Stimulated activated naive CD8-positive, alpha-beta T cell treated with anti-CD3 and anti-CD28 coated beads, Interleukin-15, amount 100 ng/mL, for 72 hours (primary cell): ENCODE measurements around the gene THOC5.
"Not testable (repeated sequence)": the region's sequence is repeated elsewhere in the genome, so short reads cannot be mapped to it uniquely, and the experiment has no call there.

Experiments used
- ATAC-seq: fragments of 150-1000 bp; cut with Tn5 transposase; 2 replicates; pipeline ENCODE4 v1.10.0; 2021; ENCODE audit warnings: mild to moderate bottlenecking, moderate library complexity
- DNase-seq, 2 donors: peaks; one replicate each; pipeline ENCODE4 v3.0.0; 2021 to 2022
- H3K27ac Mint-ChIP-seq, 2 donors: one replicate each; pipeline ENCODE4 v1.8.0; 2022; ENCODE audit warnings: mild to moderate bottlenecking in 2 of 2, mixed read lengths in 2 of 2, moderate library complexity in 2 of 2
- H3K27me3 Mint-ChIP-seq: one replicate; pipeline ENCODE4 v1.8.0; 2022; ENCODE audit warnings: mixed read lengths
- H3K4me1 Mint-ChIP-seq: one replicate; pipeline ENCODE4 v1.8.0; 2022; ENCODE audit warnings: mild to moderate bottlenecking, mixed read lengths
- H3K4me3 Mint-ChIP-seq, 2 donors: one replicate each; pipeline ENCODE4 v1.8.0; 2022; ENCODE audit warnings: mild to moderate bottlenecking in 2 of 2, mixed read lengths in 2 of 2, moderate library complexity in 1 of 2
- H3K9me3 Mint-ChIP-seq, 2 donors: one replicate each; pipeline ENCODE4 v1.8.0; 2022; ENCODE audit warnings: mixed read lengths in 2 of 2

THOC5 gene

GRCh38 chr22:29553351-29554224, at the start of gene THOC5:
Gene THOC5, minus strand, starts transcription at chr22:29553757. Its CDS starts 4,610 bp downstream, at chr22:29549147.
- H3K4me1 Mint-ChIP-seq = peaks cover 12% of the 10 kb centered on the region
- DNase-seq (peak; percentile 84 to 87), ATAC-seq (peak; percentile 99)
- H3K9me3 Mint-ChIP-seq = no peaks in the 10 kb centered on the region
- H3K27me3 Mint-ChIP-seq = no peaks in the 10 kb centered on the region
- peak within 1 kb of the TSS; percentile 97 to 98 for H3K27ac Mint-ChIP-seq
- H3K4me3 Mint-ChIP-seq = peak within 1 kb of the TSS; percentile 88 to 89

DNA sequence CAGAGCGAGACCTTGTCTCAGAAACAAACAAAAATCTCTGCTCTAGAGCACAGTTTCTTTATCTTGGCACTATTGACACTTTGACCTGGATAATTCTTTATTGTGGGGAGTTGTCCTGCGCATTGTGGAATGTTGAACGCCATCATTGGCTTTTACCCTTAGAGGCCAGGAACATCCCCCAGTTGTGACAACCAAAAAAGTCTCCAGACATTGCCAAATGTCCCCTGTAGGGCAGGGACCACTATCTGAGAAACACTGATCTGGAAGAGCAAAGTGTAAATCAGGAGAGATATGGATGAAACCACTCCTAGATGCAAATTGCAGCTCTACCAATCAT, 45.1 kb upstream of the THOC5 start:
- no peak for ATAC-seq
- Mint-ChIP-seq H3K9me3 (peaks cover 0 to 5% of the 10 kb centered on the region in 2 donors), H3K27ac (no peak overlapping the region), H3K27me3 (no peaks in the 10 kb centered on the region), H3K4me1 (peaks cover 13% of the 10 kb centered on the region), H3K4me3 (no peak overlapping the region)
- DNase-seq = no peak

DNA sequence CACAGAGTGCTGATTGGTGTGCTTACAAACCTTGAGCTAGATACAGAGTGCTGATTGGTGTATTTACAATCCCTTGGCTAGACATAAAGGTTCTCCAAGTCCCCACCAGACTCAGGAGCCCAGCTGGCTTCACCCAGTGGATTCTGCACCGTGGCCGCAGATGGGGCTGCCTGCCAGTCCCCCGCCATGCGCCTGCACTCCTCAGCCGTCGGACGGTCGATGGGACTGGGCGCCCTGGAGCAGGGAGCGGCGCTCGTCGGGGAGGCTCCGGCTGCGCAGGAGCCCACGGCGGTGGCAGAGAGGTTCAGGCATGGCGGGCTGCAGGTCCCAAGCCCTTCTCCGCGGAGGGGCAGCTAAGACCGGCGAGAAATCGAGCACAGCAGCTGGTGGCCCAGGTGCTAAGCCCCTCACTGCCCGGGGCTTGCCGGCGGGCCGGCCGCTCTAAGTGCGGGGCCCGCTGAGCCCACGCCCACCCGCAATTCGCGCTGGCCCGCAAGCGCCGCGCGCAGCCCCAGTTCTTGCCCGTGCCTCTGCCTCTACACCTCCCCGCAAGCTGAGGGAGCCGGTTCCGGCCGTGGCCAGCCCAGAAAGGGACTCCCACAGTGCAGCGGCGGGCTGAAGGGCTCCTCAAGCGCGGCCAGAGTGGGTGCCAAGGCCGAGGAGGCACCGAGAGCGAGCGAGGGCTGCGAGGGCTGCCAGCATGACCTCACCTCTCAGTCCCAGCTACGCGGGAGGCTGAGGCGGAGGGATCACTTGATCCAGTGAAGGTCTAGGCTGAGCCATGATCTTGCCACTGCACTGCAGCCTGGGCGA, 44.5 kb upstream of the THOC5 start:
- not testable (repeated sequence) for ATAC-seq, H3K4me3 Mint-ChIP-seq, H3K27me3 Mint-ChIP-seq, DNase-seq, H3K9me3 Mint-ChIP-seq, H3K27ac Mint-ChIP-seq
- H3K4me1 Mint-ChIP-seq = peaks cover 11% of the 10 kb centered on the region

DNA sequence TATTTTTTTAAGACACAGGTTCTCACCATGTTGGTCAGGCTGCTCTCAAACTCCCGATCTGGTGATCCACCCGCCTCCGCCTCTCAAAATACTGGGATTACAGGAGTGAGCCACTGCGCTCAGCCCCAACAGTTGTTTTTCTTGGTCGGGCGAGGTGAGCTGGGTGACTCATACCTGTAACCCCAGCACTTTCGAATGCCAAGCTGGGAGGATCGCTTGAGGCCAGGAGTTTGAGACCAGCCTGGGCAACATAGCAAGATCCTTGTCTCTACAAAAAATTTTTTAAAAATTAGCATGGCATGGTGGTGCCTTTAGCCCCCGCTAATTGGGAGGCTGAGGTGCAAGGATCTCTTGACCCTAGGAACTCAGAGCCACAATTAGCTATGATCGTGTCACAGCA, 42.9 kb upstream of the THOC5 start:
- H3K27ac Mint-ChIP-seq = no peak overlapping the region
- no peak overlapping the region for H3K4me3 Mint-ChIP-seq
- ATAC-seq (no peak), DNase-seq (no peak)
- peaks cover 8% of the 10 kb centered on the region for H3K4me1 Mint-ChIP-seq
- peaks cover 0 to 5% of the 10 kb centered on the region in 2 donors for H3K9me3 Mint-ChIP-seq
- no peaks in the 10 kb centered on the region for H3K27me3 Mint-ChIP-seq

- H3K27ac Mint-ChIP-seq, H3K4me3 Mint-ChIP-seq, DNase-seq, H3K9me3 Mint-ChIP-seq, H3K27me3 Mint-ChIP-seq, ATAC-seq: not testable (repeated sequence)
- peaks cover 15% of the 10 kb centered on the region for H3K4me1 Mint-ChIP-seq
These were observed 40.9 kb upstream of the THOC5 start for GRCh38 chr22:29594447-29594846.

DNA sequence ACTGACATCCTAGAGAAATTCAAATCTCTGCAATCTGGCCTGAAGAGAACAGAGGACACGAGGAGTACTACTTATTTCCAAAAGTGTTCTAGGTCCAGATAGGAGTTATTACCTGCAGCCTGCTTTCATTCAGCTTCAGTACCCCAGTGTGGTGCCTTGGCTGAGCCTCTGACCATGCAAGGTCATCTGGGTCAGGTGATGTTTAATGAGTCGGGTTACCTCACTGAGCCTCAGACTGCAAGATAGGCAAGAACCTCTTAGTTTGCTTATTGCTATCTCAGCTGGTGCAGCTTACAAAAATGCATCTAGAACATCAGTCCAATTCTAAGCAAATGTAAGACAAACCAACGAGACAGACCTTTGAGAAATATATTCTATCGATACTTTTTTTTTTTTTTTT, 40.4 kb upstream of the THOC5 start:
- peaks cover 0 to 5% of the 10 kb centered on the region in 2 donors for H3K9me3 Mint-ChIP-seq
- H3K27ac Mint-ChIP-seq = no peak overlapping the region
- peaks cover 15% of the 10 kb centered on the region for H3K4me1 Mint-ChIP-seq
- H3K4me3 Mint-ChIP-seq = no peak overlapping the region
- no peak for ATAC-seq
- H3K27me3 Mint-ChIP-seq = no peaks in the 10 kb centered on the region
- no peak for DNase-seq

- no peaks in the 10 kb centered on the region for H3K27me3 Mint-ChIP-seq
- DNase-seq (no peak), ATAC-seq (no peak)
- peaks cover 7% of the 10 kb centered on the region for H3K4me1 Mint-ChIP-seq
- no peak overlapping the region for H3K4me3 Mint-ChIP-seq
- no peak overlapping the region for H3K27ac Mint-ChIP-seq
- no peaks in the 10 kb centered on the region for H3K9me3 Mint-ChIP-seq
These were observed 34.6 kb upstream of the THOC5 start for GRCh38 chr22:29587938-29588699.

GRCh38 chr22:29586193-29586705, 32.7 kb upstream of the THOC5 start:
- H3K4me3 Mint-ChIP-seq, DNase-seq, H3K27ac Mint-ChIP-seq, H3K27me3 Mint-ChIP-seq, ATAC-seq, H3K9me3 Mint-ChIP-seq: not testable (repeated sequence)
- peaks cover 23% of the 10 kb centered on the region for H3K4me1 Mint-ChIP-seq

DNA sequence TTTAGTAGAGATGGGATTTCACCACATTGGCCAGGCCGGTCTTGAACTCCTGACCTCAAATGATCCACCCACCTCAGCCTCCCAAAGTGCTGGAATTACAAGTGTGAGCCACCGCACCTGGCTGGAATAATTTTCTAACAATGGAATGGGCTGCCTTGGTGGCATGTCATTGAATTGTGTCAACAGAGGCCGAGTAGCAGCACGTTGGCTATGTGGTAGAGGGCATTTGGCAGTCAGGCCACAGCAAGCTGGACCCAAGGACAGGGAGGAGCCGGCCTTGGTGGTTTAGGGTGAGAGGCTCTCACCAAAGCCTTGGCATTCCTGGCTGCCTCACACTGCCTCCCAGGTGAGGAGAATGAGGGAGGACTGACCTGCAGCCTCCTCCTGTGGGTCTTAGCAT, 31.4 kb upstream of the THOC5 start:
- Mint-ChIP-seq H3K4me1 (peaks cover 29% of the 10 kb centered on the region), H3K4me3 (no peak overlapping the region), H3K27ac (peak overlapping the region in 1 of 2 donors; percentile 54), H3K27me3 (no peaks in the 10 kb centered on the region), H3K9me3 (no peaks in the 10 kb centered on the region)
- no peak for DNase-seq
- ATAC-seq = no peak

GRCh38 chr22:29581799-29582198, 28.2 kb upstream of the THOC5 start:
- no peak for ATAC-seq
- H3K27ac Mint-ChIP-seq = peak overlapping the region in 1 of 2 donors; percentile 13
- H3K9me3 Mint-ChIP-seq = no peaks in the 10 kb centered on the region
- DNase-seq = no peak
- peak overlapping the region; percentile 91 to 94 for H3K4me3 Mint-ChIP-seq
- H3K27me3 Mint-ChIP-seq = no peaks in the 10 kb centered on the region
- H3K4me1 Mint-ChIP-seq = peaks cover 34% of the 10 kb centered on the region

DNA sequence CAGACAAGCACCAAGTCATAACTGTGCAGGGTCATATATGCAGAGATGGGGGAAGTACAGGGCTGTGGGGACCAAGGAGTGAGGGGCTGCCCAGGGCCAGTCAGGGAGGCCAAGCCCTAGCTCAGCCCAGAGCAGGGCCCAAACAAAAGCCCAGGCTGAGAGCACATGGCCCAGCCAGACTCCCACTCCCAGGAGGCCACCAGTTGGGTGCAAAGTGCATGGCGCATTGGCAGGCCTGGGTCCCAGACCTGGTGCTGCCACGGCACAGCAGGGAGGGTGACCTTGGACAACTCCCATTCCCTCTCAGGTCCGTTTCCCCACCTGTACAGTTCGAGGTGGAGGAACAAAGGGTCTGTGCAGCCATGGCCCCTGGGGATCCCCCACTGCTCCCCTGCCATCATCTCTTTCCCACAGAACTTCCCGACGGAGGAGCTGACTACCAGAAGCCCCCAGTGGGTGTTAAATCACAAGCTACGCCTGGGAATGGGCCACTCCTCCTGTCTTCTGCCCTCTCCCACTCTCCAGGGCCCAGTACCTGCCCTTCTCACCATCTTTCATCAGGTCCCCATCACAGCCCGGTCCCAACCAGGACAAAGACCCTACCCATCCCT, 26.7 kb upstream of the THOC5 start:
- peak; percentile 61 for ATAC-seq
- peak overlapping the region; percentile 91 to 94 for H3K4me3 Mint-ChIP-seq
- H3K4me1 Mint-ChIP-seq = peaks cover 34% of the 10 kb centered on the region
- no peak for DNase-seq
- H3K9me3 Mint-ChIP-seq = no peaks in the 10 kb centered on the region
- no peaks in the 10 kb centered on the region for H3K27me3 Mint-ChIP-seq
- peak overlapping the region; percentile 94 for H3K27ac Mint-ChIP-seq

- H3K9me3 Mint-ChIP-seq = no peaks in the 10 kb centered on the region
- H3K27me3 Mint-ChIP-seq = no peaks in the 10 kb centered on the region
- no peak overlapping the region for H3K4me3 Mint-ChIP-seq
- ATAC-seq (no peak), DNase-seq (no peak)
- H3K4me1 Mint-ChIP-seq = peaks cover 34% of the 10 kb centered on the region
- H3K27ac Mint-ChIP-seq = no peak overlapping the region
These were observed 25.1 kb upstream of the THOC5 start for GRCh38 chr22:29578462-29579200.

DNA sequence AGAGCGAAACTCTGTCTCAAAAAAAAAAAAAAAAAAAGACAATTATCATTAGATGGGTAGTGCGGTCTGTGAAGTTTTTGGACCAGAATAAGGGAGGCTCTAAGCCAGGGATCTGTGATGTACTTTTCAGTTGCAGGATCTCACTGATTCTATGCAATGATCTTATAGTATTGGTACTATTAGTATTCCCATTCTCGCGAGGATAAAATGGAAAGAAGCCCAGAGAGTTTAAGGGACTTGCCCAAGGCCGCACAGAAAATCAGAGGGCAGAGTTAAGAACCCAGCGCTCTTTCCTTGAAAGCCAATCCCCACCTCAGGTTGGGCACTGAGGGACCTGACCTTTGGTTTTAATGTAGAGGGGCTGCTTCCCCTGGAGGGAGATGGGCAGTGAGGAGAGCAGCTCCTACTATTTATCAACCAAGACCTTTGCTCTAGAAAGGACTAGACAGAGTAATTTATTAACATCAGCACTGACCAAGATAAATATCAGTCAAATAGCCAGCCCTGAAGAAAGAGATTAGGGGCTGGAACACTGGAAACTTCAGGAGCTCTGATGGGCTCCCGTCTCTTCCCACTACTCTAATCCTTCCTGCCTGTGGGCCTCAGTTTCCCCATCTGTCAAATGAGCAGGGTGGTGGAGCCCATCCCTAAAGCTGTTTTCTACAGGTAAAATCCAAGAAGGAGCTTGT, 21.3 kb upstream of the THOC5 start:
- H3K4me3 Mint-ChIP-seq = no peak overlapping the region
- H3K9me3 Mint-ChIP-seq = no peaks in the 10 kb centered on the region
- H3K27me3 Mint-ChIP-seq = no peaks in the 10 kb centered on the region
- peaks cover 12% of the 10 kb centered on the region for H3K4me1 Mint-ChIP-seq
- no peak overlapping the region for H3K27ac Mint-ChIP-seq
- DNase-seq (no peak), ATAC-seq (no peak)

DNA sequence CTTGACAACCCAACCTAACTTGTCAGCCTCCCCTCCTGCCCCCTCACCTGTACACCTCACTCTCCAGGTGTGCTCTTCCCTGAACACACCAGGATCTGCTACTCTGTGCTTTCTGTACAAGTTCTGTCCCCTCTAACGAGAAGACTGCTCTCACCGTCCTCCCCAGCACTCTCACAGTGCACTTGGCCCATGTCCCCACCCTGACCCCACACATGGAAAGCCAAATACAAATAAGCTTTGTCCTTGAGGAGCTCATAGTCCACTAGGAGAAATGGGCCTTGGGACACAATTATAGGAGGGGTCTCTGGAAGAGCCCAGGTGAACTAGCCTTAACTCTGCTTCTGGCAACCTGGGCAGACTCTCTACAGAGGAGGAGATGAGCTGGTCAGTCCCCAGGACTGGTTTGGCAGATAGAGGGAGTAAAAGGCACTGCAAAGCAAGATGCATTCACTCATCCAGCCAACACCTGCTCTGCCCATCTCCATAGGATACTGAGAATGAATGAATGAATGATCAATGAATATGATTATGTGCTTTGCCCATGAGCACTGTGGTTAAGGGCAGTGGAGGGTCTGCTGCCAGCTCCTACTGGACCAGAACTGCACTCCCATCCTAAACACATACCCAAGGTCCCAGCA, 17.5 kb upstream of the THOC5 start:
- no peak for DNase-seq
- no peak for ATAC-seq
- no peak overlapping the region for H3K4me3 Mint-ChIP-seq
- no peaks in the 10 kb centered on the region for H3K9me3 Mint-ChIP-seq
- H3K4me1 Mint-ChIP-seq = peaks cover 7% of the 10 kb centered on the region
- no peaks in the 10 kb centered on the region for H3K27me3 Mint-ChIP-seq
- no peak overlapping the region for H3K27ac Mint-ChIP-seq
